ENCODE data around the gene HAVCR1.

The HAVCR1 gene

GRCh38 chr5:157004893-157005551 is 53.9 kb downstream of the HAVCR1 start:
- DNase-seq = no peak

DNA sequence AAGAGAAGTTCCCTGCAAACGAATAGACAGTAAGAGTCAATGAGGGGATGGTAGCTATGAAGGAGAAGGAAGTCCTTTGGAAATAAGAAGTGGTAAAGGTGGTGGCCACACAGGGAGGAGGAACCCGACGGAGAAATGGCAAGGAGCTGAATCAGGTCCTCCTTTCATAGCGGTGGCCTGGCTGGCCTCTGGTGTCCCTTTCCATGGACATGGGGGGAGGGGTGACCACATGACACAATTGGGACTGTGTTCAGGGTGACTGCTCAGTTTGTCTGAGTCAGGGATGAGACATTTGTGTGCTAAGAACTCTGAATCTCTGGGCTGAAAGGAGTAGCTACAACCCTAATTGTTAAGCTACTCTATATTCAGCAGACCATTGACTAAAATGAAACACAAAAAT is 67.2 kb downstream of the HAVCR1 start:
- DNase-seq = no peak

DNA sequence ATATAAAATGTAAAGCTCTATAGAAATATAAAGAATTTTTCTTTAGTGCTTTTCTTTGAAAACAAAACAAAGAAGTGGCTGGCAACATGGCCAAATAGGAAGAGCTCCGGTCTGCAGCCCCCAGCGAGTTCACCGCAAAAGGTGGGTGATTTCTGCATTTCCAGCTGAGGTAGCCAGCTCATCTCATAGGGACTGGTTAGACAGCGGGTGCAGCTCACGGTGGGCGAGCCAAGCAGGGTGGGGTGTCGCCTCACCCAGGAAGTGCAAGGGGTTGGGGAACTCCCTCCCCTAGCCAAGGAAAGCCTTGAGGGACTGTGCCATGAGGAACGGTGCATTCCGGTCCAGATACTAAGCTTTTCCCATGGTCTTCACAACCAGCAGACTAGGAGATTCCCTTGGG is 74.9 kb downstream of the HAVCR1 start:
- DNase-seq = no peak

- no peak for DNase-seq
These were observed 77.4 kb downstream of the HAVCR1 start for GRCh38 chr5:156981481-156981880.
